ENCODE results near the gene SYCP2.

DNA sequence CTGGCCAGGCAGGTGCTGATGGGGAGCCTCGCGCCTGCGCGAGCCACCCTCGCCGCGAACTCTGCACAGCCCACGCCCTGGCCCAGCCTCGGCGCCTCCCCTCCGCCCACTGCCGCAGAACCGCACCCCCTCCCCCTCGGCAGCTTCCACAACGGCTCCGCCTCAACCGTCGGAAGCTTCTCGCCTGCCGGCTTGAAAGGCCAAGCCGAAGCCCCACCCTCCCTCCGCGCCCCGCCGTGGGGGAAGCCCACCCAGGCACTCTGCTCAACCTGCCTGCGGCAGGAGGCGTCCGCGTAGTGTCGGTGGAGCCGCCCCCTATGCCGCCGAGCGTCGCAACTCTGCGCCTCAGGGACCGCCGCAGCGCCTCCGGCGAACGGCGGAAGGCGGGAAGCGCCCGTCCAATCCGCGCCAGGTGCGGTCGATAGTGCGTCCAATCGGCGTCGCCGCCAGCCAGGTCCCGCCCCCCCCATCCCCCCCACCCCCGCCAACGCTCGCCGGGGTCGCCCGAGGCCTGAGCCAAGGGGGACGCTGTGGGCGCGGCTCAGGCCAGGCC lies at the start of gene SYCP2:
- TF ChIP-seq FOXM1 (IDR thresholded peaks at IDR 0.05; ENCODE audit: borderline replicate concordance) (no peak), SUZ12 (IDR thresholded peaks at IDR 0.05) (no peak), SP1 (IDR thresholded peaks at IDR 0.05) (no peak)

Data from HEK293T (cell line).